IPS DF 19.7 (cell line): Measurements from ENCODE around the gene LRRC8C.
"Not testable (repeated sequence)": the region's sequence is repeated elsewhere in the genome, so short reads cannot be mapped to it uniquely, and the experiment has no call there.

Experiments
- DNase-seq: peaks from one replicate; pipeline ENCODE4 v3.0.0-alpha.2; 2013; ENCODE audit warnings: low read depth, low spot score

LRRC8C gene

GRCh38 chr1:89632657-89633247, at the start of gene LRRC8C:
Gene LRRC8C (plus strand): TSS chr1:89633120. CDS start chr1:89686474, 53,354 bp downstream.
- no peak for DNase-seq

- no peak for DNase-seq
Measured at GRCh38 chr1:89584211-89584610, 48.7 kb upstream of the LRRC8C start.

DNA sequence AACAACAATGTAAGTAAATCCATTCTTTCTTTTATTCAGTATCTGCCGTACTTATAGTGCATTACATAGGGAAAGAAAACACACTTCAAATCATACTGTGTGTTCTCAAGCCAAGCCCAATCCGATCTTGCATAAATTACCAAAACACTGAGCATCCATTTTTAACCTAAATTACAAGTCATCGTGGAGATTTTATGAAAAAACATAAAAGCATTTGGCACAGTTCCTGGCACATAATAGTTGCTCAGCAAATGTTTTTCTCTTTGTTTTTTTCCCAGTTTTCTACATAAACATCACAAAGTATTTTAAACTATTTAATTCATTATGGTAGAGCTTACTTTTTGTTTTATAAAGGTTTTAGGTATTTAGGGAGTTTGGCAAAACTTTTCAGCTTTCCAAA, 48.1 kb upstream of the LRRC8C start:
- no peak for DNase-seq

DNA sequence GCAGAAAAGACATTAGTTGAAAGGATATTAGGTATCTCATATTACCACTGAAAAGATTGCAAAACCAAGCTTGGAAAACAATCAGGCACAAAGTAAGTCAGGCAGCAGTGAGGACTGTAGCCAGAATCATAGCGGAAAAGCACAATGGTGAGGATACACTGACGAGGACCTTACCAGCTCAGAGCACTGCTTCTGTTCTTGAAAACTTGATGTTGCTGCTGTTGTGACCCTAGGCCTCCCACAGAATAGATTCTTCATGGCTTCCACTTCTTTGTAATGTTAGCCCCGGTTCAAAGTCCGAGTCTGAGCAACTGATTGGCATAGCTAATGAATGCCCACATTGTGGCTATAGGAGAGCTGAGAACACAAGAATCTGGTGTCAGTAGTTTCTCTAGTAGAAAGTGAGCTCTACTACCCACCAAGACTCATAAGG, 45.2 kb upstream of the LRRC8C start:
- DNase-seq = no peak

- no peak for DNase-seq
Measured at GRCh38 chr1:89588480-89588879, 44.4 kb upstream of the LRRC8C start.

DNA sequence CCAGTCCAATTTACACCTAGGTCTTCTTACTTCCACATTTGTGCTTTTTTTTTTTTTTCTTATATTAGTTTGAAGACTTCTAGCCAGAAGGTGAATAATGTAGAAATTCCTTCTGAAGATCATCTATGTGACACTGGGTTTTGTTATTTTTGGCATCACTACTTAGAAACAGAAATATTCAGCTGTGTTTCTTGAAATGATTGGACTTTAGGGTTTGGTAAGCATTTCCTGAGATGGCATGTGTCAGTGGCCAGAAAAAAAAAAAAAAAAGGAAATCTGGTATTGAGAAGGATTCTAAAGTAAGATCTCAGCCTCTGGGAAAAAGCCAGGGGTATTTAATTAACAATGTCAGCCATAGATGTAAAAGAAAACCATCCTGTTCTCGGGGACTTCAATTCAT, 43.4 kb upstream of the LRRC8C start:
- no peak for DNase-seq

- DNase-seq = no peak
Measured at GRCh38 chr1:89590341-89591080, 42.4 kb upstream of the LRRC8C start.

- DNase-seq = not testable (repeated sequence)
Measured at GRCh38 chr1:89592861-89593302, 40.0 kb upstream of the LRRC8C start.

- DNase-seq = no peak
Measured at GRCh38 chr1:89594096-89594740, 38.7 kb upstream of the LRRC8C start.

DNA sequence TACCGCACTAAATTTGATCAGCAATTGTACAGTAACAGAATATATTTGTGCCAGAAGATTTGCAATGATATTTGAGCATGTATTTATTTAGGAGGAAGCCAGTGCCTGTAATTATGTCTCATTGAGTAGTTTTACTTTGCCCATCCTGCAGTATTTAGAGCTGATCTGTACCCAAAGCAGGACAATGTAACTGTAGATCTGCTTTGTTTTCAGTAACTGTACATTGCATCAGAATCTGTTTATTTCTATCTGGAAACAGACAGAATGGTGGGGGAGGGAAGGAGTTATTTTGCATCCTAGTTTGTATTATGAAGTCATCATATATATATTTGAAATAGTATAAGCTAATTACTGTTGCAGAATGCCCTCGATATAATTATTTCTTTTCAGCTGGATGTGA, 36.2 kb upstream of the LRRC8C start:
- no peak for DNase-seq

GRCh38 chr1:89598450-89599331, 34.2 kb upstream of the LRRC8C start:
- DNase-seq = no peak

DNA sequence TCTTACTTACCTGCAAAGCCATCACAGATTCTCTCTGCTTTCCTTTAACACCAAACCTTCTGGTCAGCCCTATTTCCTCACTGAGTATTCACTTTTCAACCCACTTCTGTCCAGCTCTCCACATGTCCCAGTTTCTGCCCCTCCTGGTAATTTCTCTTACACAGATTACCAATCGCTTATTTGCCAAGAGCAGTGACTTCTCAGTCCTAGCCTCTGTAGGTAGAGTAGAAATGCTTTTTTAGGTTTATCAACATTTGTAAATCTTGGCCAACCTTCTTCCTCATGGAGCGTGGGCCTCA, 33.6 kb upstream of the LRRC8C start:
- DNase-seq = no peak

DNA sequence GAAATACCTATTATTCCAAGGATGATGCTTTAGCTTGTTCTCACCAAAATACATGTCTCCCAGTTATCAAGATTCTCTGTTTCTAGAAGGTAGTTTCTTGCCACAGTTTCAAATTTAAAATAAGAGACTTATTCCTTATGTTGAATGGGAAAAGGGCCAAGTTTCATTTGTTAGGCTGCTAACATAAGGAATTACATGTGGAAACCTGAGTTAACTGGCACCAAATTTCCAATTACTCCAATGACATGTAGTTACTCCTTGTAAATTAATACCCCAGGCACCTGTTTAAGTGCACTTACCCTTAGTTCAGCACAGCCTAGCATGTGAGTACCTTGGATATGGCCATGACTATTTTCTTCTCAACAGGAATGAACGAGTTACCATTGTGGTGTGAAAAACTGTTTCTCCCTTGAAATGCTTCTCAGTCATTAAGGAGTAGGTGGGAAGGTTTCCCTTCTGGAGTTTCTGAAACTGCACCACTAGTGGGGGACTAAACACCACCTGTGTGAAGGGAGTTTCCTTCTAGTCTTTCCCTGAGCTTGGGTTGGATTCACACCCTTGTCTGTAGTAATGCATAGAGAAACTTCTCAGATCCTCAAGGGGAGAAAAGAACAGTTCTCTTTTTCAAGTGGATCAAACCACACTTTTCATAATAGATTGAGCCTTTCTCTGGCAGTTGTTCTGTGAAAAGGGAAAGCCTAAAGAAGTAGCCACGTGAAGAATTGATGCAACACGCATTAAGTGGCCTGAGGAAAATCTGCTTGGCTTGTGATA, 32.3 kb upstream of the LRRC8C start:
- no peak for DNase-seq

DNA sequence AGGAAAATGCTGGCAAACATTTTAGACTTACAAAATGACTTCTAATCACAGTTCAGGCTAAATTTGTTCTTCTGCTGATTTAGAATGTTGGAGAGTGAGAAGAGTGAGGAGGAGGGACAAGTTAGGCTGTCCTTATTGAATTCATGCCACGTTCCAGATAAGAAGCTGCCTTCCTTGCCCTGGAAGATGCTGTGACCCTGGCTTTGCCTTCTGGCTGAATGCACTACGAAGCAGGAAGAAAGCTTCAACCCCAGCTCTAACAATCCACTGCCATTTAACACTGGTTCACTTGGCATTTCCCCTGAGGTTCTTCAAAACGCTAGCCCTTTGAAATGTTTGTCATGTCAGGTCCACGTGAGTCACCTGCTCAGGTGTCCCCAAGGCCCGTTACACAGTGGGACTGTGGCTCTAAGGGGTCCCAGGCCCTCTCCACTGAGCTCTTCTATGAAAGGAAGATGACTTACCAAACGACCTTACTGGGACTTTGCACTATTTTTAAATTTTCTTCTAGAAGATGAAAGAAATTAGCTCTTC, 30.0 kb upstream of the LRRC8C start:
- DNase-seq = no peak

GRCh38 chr1:89603651-89604413, 29.1 kb upstream of the LRRC8C start:
- no peak for DNase-seq

GRCh38 chr1:89604414-89604735, 28.5 kb upstream of the LRRC8C start:
- no peak for DNase-seq

- DNase-seq = no peak
Measured at GRCh38 chr1:89605692-89606091, 27.2 kb upstream of the LRRC8C start.

DNA sequence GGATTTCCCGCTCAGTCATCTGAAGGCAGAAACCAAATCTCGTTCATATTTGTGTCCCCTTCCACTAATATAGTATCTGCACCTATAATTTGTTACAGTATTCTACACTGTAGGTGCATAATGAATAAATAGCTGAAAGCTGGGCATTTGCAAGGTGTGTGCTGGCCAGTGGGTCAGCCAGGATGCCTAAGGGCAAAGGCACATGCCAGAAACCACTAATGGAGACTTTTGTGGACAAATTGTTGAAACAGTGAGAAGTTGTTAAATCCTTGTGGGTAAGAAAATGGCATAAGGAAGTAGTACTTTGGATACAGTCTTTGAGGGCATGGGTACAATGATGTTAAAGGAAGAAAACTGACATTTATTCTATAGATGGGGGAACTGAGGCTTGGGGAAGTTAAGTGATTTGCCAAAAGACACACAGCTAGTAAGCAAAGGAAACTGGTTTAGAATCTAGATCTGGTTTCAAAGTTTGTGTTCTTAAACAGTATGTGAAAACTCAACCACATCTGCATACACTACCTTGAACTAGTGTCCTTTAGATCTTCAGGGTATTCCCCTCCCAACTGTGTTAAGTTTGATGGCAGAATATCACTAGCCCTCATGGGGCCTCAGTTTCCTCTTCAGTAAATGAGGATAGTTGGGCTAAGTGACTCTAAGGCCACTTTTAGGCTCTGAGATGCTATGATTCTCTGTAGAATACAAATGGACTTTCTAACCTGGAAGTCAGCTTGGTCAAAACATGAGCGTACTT, 26.5 kb upstream of the LRRC8C start:
- no peak for DNase-seq

DNA sequence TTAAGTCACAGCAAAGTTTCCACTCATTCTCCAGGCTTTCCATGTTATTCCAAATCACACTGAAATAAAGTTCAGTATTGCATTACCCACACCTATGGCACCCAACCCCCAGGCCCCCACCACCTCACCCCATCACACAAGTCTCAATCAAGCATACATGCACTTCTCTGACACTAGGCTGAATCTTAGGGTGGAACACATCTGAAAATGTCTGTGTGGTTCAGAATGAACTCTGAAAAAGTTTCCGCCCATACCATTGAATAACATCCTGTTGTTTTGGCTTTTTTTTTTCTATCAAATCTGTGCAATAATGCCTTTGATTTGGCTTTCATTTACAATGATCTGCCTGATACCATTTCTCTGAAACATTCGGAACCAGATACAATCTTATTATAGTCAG, 25.8 kb upstream of the LRRC8C start:
- no peak for DNase-seq
